Endothelial cell of umbilical vein (primary cell): ENCODE measurements around the gene PDE11A. TPM values are rescaled to one million over a fixed set of nuclear protein-coding genes. Genes with fewer than 3 reads are reported as not detected.

Source experiments
- BruUV-seq: library from RNA; stranded (reverse); fragments of 400-500 nt; replicated peaks from 2 replicates; lab custom pipeline; 2021; lab: Mats Ljungman, UMichigan
- CTCF ChIA-PET: fragments of 300-600, 350-600 bp; sonication (Branson Sonifier 250); formaldehyde crosslinking; loops from one replicate; lab custom pipeline; 2021; ENCODE audit warnings: antibody characterized with exemption, inconsistent platforms; lab: Charles Lee
- POLR2A ChIA-PET: fragments of 300-600, 350-600 bp; sonication (Branson Sonifier 250); formaldehyde crosslinking; loops from one replicate; lab custom pipeline; 2021; ENCODE audit warnings: antibody characterized with exemption, inconsistent platforms; lab: Charles Lee
- DNase-seq: peaks from one replicate; pipeline ENCODE4 v3.0.0-alpha.2; 2011; ENCODE audit warnings: low read depth, low spot score
- FAIRE-seq: peaks from 2 replicates; lab custom pipeline; 2011; peaks lifted over from hg19 to GRCh38; lab: Jason Lieb, UNC
- H2AFZ ChIP-seq: 2 replicates; pipeline ENCODE4 v1.6.0; 2012; ENCODE audit warnings: low read depth, low read length, control low read depth, inconsistent platforms
- H3K27ac ChIP-seq: 2 replicates; pipeline ENCODE4 v1.5.1; 2011; ENCODE audit warnings: low read depth, mild to moderate bottlenecking, control low read depth, low read length, moderate library complexity; ENCODE audit not compliant: insufficient read depth
- H3K27me3 ChIP-seq, 2 experiments: 2 replicates each; pipeline versions ENCODE4 v1.6.0 to v1.6.1; 2011; ENCODE audit warnings: low read length in 2 of 2, mixed read lengths in 1 of 2; ENCODE audit not compliant: control insufficient read depth in 2 of 2, insufficient read depth in 2 of 2
- H3K36me3 ChIP-seq, 2 experiments: 2 replicates in 1 of 2; 3 replicates in 1 of 2; pipeline ENCODE4 v1.5.1; 2011; ENCODE audit warnings: low read length in 2 of 2, mild to moderate bottlenecking in 1 of 2, moderate library complexity in 1 of 2; ENCODE audit not compliant: control insufficient read depth in 2 of 2, insufficient read depth in 2 of 2; ENCODE audit errors: extremely low read depth in 1 of 2
- H3K4me1 ChIP-seq: 3 replicates; pipeline ENCODE4 v1.5.1; 2011; ENCODE audit warnings: mild to moderate bottlenecking, low read length; ENCODE audit not compliant: control insufficient read depth, insufficient read depth; ENCODE audit errors: extremely low read depth
- H3K4me2 ChIP-seq: 2 replicates; pipeline ENCODE4 v1.6.1; 2011; ENCODE audit warnings: low read length, control low read depth, mixed read lengths; ENCODE audit not compliant: insufficient read depth
- H3K4me3 ChIP-seq, 3 experiments: fragments of 200-600 bp in 1 of 3; sonication (generic), shearing (Covaris generic) in 1 of 3; replicated peaks in 1 of 3; 2 replicates each; pipeline ENCODE4 v1.5.1; 2011 to 2016; ENCODE audit warnings: control low read depth in 3 of 3, low read length in 3 of 3, mild to moderate bottlenecking in 2 of 3, inconsistent platforms in 1 of 3, low read depth in 1 of 3, moderate library complexity in 1 of 3; ENCODE audit not compliant: insufficient read depth in 1 of 3
- H3K79me2 ChIP-seq: 2 replicates; pipeline ENCODE4 v1.6.0; 2012; ENCODE audit warnings: low read length, inconsistent platforms; ENCODE audit not compliant: control insufficient read depth, insufficient read depth
- H3K9ac ChIP-seq: replicated peaks from 2 replicates; pipeline ENCODE3; 2011; ENCODE audit warnings: low read length, control low read depth; ENCODE audit not compliant: insufficient read depth; ENCODE audit errors: extremely low read depth
- H3K9me1 ChIP-seq: replicated peaks from 3 replicates; pipeline ENCODE4 v1.6.0; 2011; ENCODE audit warnings: mild to moderate bottlenecking, low read length; ENCODE audit not compliant: control insufficient read depth, insufficient read depth; ENCODE audit errors: extremely low read depth
- H3K9me3 ChIP-seq: replicated peaks from 2 replicates; pipeline ENCODE4 v1.5.1; 2012; ENCODE audit warnings: low read length, inconsistent platforms; ENCODE audit not compliant: control insufficient read depth, insufficient read depth
- H4K20me1 ChIP-seq: replicated peaks from 2 replicates; pipeline ENCODE3; 2011; ENCODE audit warnings: mild to moderate bottlenecking, low read length; ENCODE audit not compliant: control insufficient read depth, insufficient read depth; ENCODE audit errors: extremely low read depth
- CTCF ChIP-seq, 2 donors: IDR thresholded peaks; 1 replicate in 1 of 2; 2 replicates in 1 of 2; pipeline ENCODE4 v1.5.1; 2011; ENCODE audit warnings: low read length in 2 of 2, mild to moderate bottlenecking in 2 of 2, moderate library complexity in 2 of 2, control low read depth in 1 of 2, inconsistent platforms in 1 of 2, low read depth in 1 of 2; ENCODE audit not compliant: insufficient read depth in 1 of 2; ENCODE audit errors: extremely low read depth in 1 of 2
- EZH2 ChIP-seq: IDR thresholded peaks from 2 replicates; pipeline ENCODE4 v1.6.1; 2012; ENCODE audit warnings: borderline replicate concordance, low read depth, mild to moderate bottlenecking, moderate library complexity, low read length, inconsistent platforms; ENCODE audit not compliant: severe bottlenecking
- FOS ChIP-seq: IDR thresholded peaks from 2 replicates; pipeline ENCODE4 v1.6.1; 2011; ENCODE audit warnings: mild to moderate bottlenecking, low read length, moderate library complexity, borderline replicate concordance; ENCODE audit not compliant: insufficient read depth
- GATA2 ChIP-seq: IDR thresholded peaks from 2 replicates; pipeline ENCODE4 v1.7.0; 2011; ENCODE audit warnings: low read depth, mild to moderate bottlenecking, moderate library complexity, mixed read lengths, low read length; ENCODE audit not compliant: insufficient read length, insufficient read depth
- JUN ChIP-seq: IDR thresholded peaks from 2 replicates; pipeline ENCODE4 v1.6.1; 2011; ENCODE audit warnings: borderline replicate concordance, low read depth; ENCODE audit not compliant: insufficient read length, insufficient read depth
- MAX ChIP-seq: IDR thresholded peaks from 2 replicates; pipeline ENCODE4 v1.6.1; 2011; ENCODE audit not compliant: insufficient read depth, insufficient read length
- MYC ChIP-seq: IDR thresholded peaks from one replicate; pipeline ENCODE4 v1.6.1; 2011; ENCODE audit warnings: mild to moderate bottlenecking, low read depth, low read length
- POLR2A ChIP-seq: IDR thresholded peaks from 2 replicates; pipeline ENCODE4 v1.6.1; 2012; ENCODE audit warnings: low read depth, mild to moderate bottlenecking, control low read depth, low read length
- POLR2AphosphoS5 ChIP-seq: IDR thresholded peaks from 2 replicates; pipeline ENCODE4 v1.6.1; 2012; ENCODE audit warnings: low read depth, mild to moderate bottlenecking, control low read depth, low read length, moderate library complexity; ENCODE audit not compliant: insufficient read depth
- dilution Hi-C: fragments of 300-500 bp; cut with MboI; formaldehyde crosslinking; loops from one replicate; pipeline ENCODE4 v1.15.0; 2019; ENCODE audit warnings: low sequenced_read_pairs; ENCODE audit not compliant: extremely low pct_ligation_motif_present
- intact Hi-C: fragments of 100-400 bp; cut with micrococcal nuclease; formaldehyde crosslinking; loops from one replicate; pipeline ENCODE4 v1.10.0; 2022
- polyA plus RNA-seq, 4 experiments: library from polyadenylated mRNA; depleted of rRNA in 3 of 4; stranded (reverse) in 3 of 4; unstranded in 1 of 4; fragments of >200 nt; gene quantifications; 2 replicates each; pipeline versions ENCODE4 v1.2.1 to v1.2.3, GENCODE V29; 2011 to 2012; ENCODE audit warnings: missing spikeins in 1 of 4
- total RNA-seq: library from RNA; stranded (reverse); gene quantifications from 2 replicates; pipeline ENCODE4 v1.2.3, GENCODE V29; 2021

The PDE11A gene
- total and polyA plus RNA-seq, 2 donors (not counting 3 experiments of a cell fraction or from before 2014, with no cell fraction given), result 0.07 to 0.51 TPM

- Histone ChIP-seq H3K9ac (no peak overlapping the region), H2AFZ (no peak overlapping the region), H3K4me1 (no peaks in the 10 kb centered on the region), H3K79me2 (no peaks in the 10 kb centered on the region), H3K9me1 (no peaks in the 10 kb centered on the region), H3K4me2 (no peak overlapping the region), H3K9me3 (no peaks in the 10 kb centered on the region), H3K4me3 (no peak overlapping the region), H3K36me3 (no peaks in the 10 kb centered on the region), H3K27me3 (peaks cover 11 to 15% of the 10 kb centered on the region in 2 experiments), H3K27ac (no peak overlapping the region), H4K20me1 (no peaks in the 10 kb centered on the region)
- no peak for DNase-seq
- FAIRE-seq, result no peak
- ChIA-PET CTCF (interaction anchor here (1.6 kb wide), 1 partner anchor 546 kb away, joined by 4 read pairs; no protein-coding TSS in a partner anchor), POLR2A (no interaction called here)
- dilution Hi-C loops (no loop called here), intact Hi-C loops (no loop called here)
- TF ChIP-seq POLR2AphosphoS5, result no peak
- TF ChIP-seq FOS, result no peak
- TF ChIP-seq CTCF (IDR thresholded peaks at IDR 0.05; ENCODE audit: extremely low read depth in 1 of 2, insufficient read depth in 1 of 2, low read depth in 1 of 2, low read length in 2 of 2), result no peak
- no peak for TF ChIP-seq JUN
- no peak for TF ChIP-seq MAX
- TF ChIP-seq EZH2, result no peak
- TF ChIP-seq MYC, result no peak
- TF ChIP-seq GATA2, result no peak
- TF ChIP-seq POLR2A, result no peak
- no TSS peak for BruUV-seq
Measured at GRCh38 chr2:177710889-177711288, 361.7 kb downstream of the PDE11A start.
